Gastroesophageal sphincter (tissue), 4 donors: ENCODE results near the gene ANAPC15. TPM values are rescaled to one million over a fixed set of nuclear protein-coding genes. Genes with fewer than 3 reads are reported as not detected.
A peak's percentile ranks its signal among the peaks of the same experiment; 100 is the strongest.

ENCODE experiments used
- ATAC-seq: fragments of 150-250 bp; one replicate; pipeline ENCODE4 v1.9.1; 2016; ENCODE audit warnings: mild to moderate bottlenecking, moderate library complexity
- H3K27ac ChIP-seq, 4 donors: fragments of 200-600 bp; sonication (generic) in 3 of 4; 1 replicate in 3 of 4; 2 replicates in 1 of 4; pipeline ENCODE4 v1.5.1; 2016 to 2019
- H3K27me3 ChIP-seq: fragments of 200-600 bp; sonication (generic); one replicate; pipeline ENCODE4 v1.5.1; 2019
- H3K36me3 ChIP-seq, 2 donors: fragments of 200-600 bp; sonication (generic); one replicate each; pipeline ENCODE4 v1.5.1; 2019; ENCODE audit warnings: control low read depth in 1 of 2
- H3K4me1 ChIP-seq, 3 donors: fragments of 200-600 bp; sonication (generic); 1 replicate in 2 of 3; 2 replicates in 1 of 3; pipeline ENCODE4 v1.5.1; 2016 to 2019; ENCODE audit warnings: control low read depth in 2 of 3
- H3K4me3 ChIP-seq, 2 donors: fragments of 200-600 bp; sonication (generic); one replicate each; pipeline ENCODE4 v1.5.1; 2019; ENCODE audit warnings: mild to moderate bottlenecking in 1 of 2, moderate library complexity in 1 of 2
- H3K9me3 ChIP-seq, 3 donors: fragments of 200-600 bp; sonication (generic); one replicate each; pipeline ENCODE4 v1.5.1; 2017 to 2019; ENCODE audit warnings: control low read depth in 2 of 3
- CTCF ChIP-seq, 4 experiments: fragments of 200-600 bp in 2 of 4; fragments of 450-650 bp in 2 of 4; sonication (generic) in 1 of 4; IDR thresholded peaks; one replicate each; pipeline ENCODE4 v1.5.1; 2017 to 2019; ENCODE audit warnings: antibody characterized with exemption in 4 of 4, mild to moderate bottlenecking in 2 of 4, moderate library complexity in 2 of 4
- EP300 ChIP-seq: sonication (generic); formaldehyde crosslinking; IDR thresholded peaks from one replicate; pipeline ENCODE4 v1.6.1; 2017; ENCODE audit warnings: antibody characterized with exemption, mild to moderate bottlenecking
- POLR2A ChIP-seq, 2 donors: fragments of 450-650 bp; IDR thresholded peaks; one replicate each; pipeline ENCODE4 v1.6.1; 2017; ENCODE audit warnings: antibody characterized with exemption in 2 of 2, mild to moderate bottlenecking in 2 of 2, moderate library complexity in 1 of 2
- POLR2AphosphoS5 ChIP-seq: sonication (generic); formaldehyde crosslinking; IDR thresholded peaks from one replicate; pipeline ENCODE4 v1.6.1; 2017; ENCODE audit warnings: antibody characterized with exemption
- WGBS, 2 donors: methylation state at CpG; one replicate each; pipeline ENCODE4 v1.1.5; 2018; ENCODE audit warnings: low coverage in 1 of 2; 5-methylcytosine and 5-hydroxymethylcytosine counted together
- total RNA-seq, 4 donors: library from RNA; depleted of rRNA; stranded (reverse); fragments of >200 nt; gene quantifications; one replicate each; pipeline ENCODE4 v1.1.0, GENCODE V29; 2016

The ANAPC15 gene
- total RNA-seq, 4 donors from 2014 or later: 37.0 to 55.6 (median 39.1) TPM

DNA sequence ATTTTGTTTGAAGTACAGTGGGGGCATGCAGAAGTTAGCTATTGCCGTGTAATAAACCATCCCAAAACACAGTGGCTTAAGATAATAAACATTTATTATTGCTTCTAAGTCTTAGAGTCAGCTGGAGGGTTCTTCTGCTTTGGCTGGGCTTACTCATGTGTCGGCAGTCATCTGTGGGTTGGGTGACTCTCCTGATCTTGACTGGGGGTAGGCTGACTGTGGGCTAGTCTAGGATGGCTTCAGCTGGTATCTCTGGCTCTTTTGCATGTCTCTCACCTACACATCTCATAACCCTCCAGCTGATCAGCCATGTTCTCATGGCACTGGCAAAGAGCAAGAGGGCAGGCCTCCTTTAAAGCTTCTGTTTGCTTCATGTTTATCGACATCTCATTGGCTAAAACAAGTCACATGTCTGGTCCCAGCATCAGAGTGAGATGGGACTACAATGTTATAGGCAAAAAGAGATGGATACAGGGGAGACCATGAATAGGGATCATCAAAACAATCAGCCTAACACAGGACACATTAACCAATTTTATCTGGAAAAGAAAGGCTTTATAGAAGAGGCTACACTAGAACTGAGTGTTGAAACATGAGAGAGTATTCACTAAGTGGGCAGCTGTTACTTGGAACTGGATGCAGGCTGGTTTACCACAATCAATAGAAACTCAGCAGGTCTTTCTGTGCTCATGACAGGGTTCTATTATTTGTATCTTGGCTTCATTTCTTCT is 26.7 kb downstream of the ANAPC15 start:
- H3K4me3 ChIP-seq: no peak overlapping the region
- WGBS, 2 donors: 75 to 92% methylated on average over 1 to 2 of the region's 3 CpGs
- TF ChIP-seq EP300 (no peak), CTCF (IDR thresholded peaks at IDR 0.05) (no peak), POLR2AphosphoS5 (no peak), POLR2A (IDR thresholded peaks at IDR 0.05) (no peak)
- no peaks in the 10 kb centered on the region for H3K9me3 ChIP-seq
- H3K4me1 ChIP-seq: peaks cover 0 to 17% (median 0%) of the 10 kb centered on the region in 3 donors
- no peaks in the 10 kb centered on the region for H3K27me3 ChIP-seq
- no peak overlapping the region for H3K27ac ChIP-seq
- peaks cover 0 to 29% of the 10 kb centered on the region in 2 donors for H3K36me3 ChIP-seq
- no peak for ATAC-seq

- WGBS, 2 donors: 94% methylated on average over 1 of the region's 1 CpG; no CpG with 5 or more reads in 1 of the 2 donors
- no peaks in the 10 kb centered on the region for H3K9me3 ChIP-seq
- no peak for TF ChIP-seq EP300
- no peak for TF ChIP-seq POLR2AphosphoS5
- TF ChIP-seq POLR2A (IDR thresholded peaks at IDR 0.05): no peak
- no peak for ATAC-seq
- no peak overlapping the region for H3K27ac ChIP-seq
- H3K4me3 ChIP-seq: no peak overlapping the region
- H3K27me3 ChIP-seq: no peaks in the 10 kb centered on the region
- H3K36me3 ChIP-seq: peaks cover 0 to 21% of the 10 kb centered on the region in 2 donors
- peaks cover 0 to 16% (median 0%) of the 10 kb centered on the region in 3 donors for H3K4me1 ChIP-seq
These were observed 27.5 kb downstream of the ANAPC15 start for GRCh38 chr11:72084965-72085364.

DNA sequence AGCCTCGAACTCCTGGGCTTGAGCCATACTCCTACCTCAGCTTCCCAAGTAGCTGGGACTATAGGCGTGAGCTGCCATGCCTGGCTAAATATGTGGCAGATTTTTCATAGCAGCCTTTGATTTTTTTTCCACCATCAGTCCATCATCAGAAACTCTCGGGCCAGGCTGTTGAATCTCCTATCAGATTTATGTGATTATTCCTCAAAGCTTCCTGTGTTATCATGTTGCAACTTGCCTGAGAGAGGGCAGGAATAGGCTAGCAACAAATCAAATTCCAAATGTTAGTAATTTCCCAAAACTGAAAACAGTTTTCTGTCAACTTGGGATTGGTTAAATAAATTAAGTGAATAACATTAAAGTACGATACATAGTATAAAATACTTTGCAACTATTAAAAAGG is 28.4 kb downstream of the ANAPC15 start:
- Histone ChIP-seq H3K9me3 (no peaks in the 10 kb centered on the region), H3K36me3 (peaks cover 0 to 12% of the 10 kb centered on the region in 2 donors), H3K4me3 (no peak overlapping the region), H3K4me1 (peaks cover 0 to 25% (median 0%) of the 10 kb centered on the region in 3 donors), H3K27ac (no peak overlapping the region), H3K27me3 (no peaks in the 10 kb centered on the region)
- TF ChIP-seq POLR2A (IDR thresholded peaks at IDR 0.05): no peak
- no peak for TF ChIP-seq CTCF (IDR thresholded peaks at IDR 0.05)
- no peak for TF ChIP-seq EP300
- TF ChIP-seq POLR2AphosphoS5: no peak
- WGBS, 2 donors: 84 to 94% methylated on average over 3 to 4 of the region's 4 CpGs
- ATAC-seq: no peak

DNA sequence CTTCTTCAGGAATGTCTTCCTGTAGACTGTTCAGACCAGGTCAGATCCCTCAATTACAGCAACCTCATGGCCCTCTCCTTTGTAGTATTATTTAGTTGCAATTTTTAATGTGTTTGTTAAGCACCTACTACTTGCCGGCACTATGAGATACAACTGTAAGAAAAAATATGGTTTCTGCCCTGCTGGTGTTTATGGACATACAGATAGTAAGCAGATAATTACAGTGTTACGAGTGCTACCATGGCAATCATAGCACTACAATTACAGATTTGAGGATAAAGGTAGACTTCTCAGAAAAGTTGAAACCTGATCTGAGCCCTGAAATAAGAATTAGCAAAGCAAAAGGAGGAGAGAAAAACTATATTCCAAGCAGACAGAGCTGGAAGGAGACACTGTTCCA is 29.1 kb downstream of the ANAPC15 start:
- H3K27me3 ChIP-seq: no peaks in the 10 kb centered on the region
- no peak overlapping the region for H3K4me3 ChIP-seq
- H3K36me3 ChIP-seq: peaks cover 0 to 7% of the 10 kb centered on the region in 2 donors
- no peak overlapping the region for H3K27ac ChIP-seq
- no peak for TF ChIP-seq CTCF (IDR thresholded peaks at IDR 0.05)
- TF ChIP-seq POLR2A (IDR thresholded peaks at IDR 0.05): no peak
- no peak for TF ChIP-seq POLR2AphosphoS5
- no peak for TF ChIP-seq EP300
- H3K9me3 ChIP-seq: no peaks in the 10 kb centered on the region
- H3K4me1 ChIP-seq: peaks cover 0 to 31% (median 0%) of the 10 kb centered on the region in 3 donors
- WGBS, 2 donors: 71 to 89% methylated on average over 1 of the region's 2 CpGs
- no peak for ATAC-seq

GRCh38 chr11:72081821-72082453 is 30.6 kb downstream of the ANAPC15 start:
- Histone ChIP-seq H3K4me3 (no peak overlapping the region), H3K27ac (peak overlapping the region in 1 of 4 donors; percentile 95), H3K4me1 (peaks cover 0 to 37% (median 0%) of the 10 kb centered on the region in 3 donors), H3K27me3 (no peaks in the 10 kb centered on the region), H3K9me3 (no peaks in the 10 kb centered on the region), H3K36me3 (no peaks in the 10 kb centered on the region)
- whole genome bisulfite sequencing, 2 donors: 96 to 100% methylated on average over 3 of the region's 3 CpGs
- ATAC-seq: no peak
- TF ChIP-seq POLR2A (IDR thresholded peaks at IDR 0.05) (no peak), POLR2AphosphoS5 (no peak), CTCF (IDR thresholded peaks at IDR 0.05) (no peak), EP300 (no peak)
